Glomerular endothelial cell (primary cell): ENCODE measurements around the gene CHST2. TPM values are rescaled to one million over a fixed set of nuclear protein-coding genes. Genes with fewer than 3 reads are reported as not detected.

ENCODE experiments used
- DNase-seq: peaks from one replicate; pipeline ENCODE4 v3.0.0-alpha.2; 2011; ENCODE audit warnings: low read depth, low spot score; ENCODE audit errors: extremely low read depth
- total RNA-seq: library from RNA; depleted of rRNA; stranded (reverse); fragments of >200 nt; gene quantifications from 2 replicates; pipeline ENCODE4 v1.2.3, GENCODE V29; 2015

Gene CHST2
- total RNA-seq, 1 donor from 2014 or later: 32.0 TPM

GRCh38 chr3:143098032-143098764 is 21.4 kb upstream of the CHST2 start:
- DNase-seq: no peak

- no peak for DNase-seq
Observed at GRCh38 chr3:143099210-143099609, 20.4 kb upstream of the CHST2 start.

GRCh38 chr3:143099690-143100089 is 19.9 kb upstream of the CHST2 start:
- no peak for DNase-seq

- DNase-seq: no peak
Observed at GRCh38 chr3:143100451-143100850, 19.1 kb upstream of the CHST2 start.

- DNase-seq: no peak
Observed at GRCh38 chr3:143101792-143102381, 17.7 kb upstream of the CHST2 start.

- no peak for DNase-seq
Observed at GRCh38 chr3:143103652-143104051, 15.9 kb upstream of the CHST2 start.

GRCh38 chr3:143105170-143105569 is 14.4 kb upstream of the CHST2 start:
- DNase-seq: no peak

- no peak for DNase-seq
Observed at GRCh38 chr3:143109861-143110260, 9.7 kb upstream of the CHST2 start.

- no peak for DNase-seq
Observed at GRCh38 chr3:143110371-143110770, 9.2 kb upstream of the CHST2 start.

- DNase-seq: no peak
Observed at GRCh38 chr3:143118630-143119008, 952 bp upstream of the CHST2 start.

GRCh38 chr3:143119974-143120715 is 574 bp downstream of the CHST2 start:
- no peak for DNase-seq

- DNase-seq: no peak
Observed at GRCh38 chr3:143120716-143121240, 1.2 kb downstream of the CHST2 start.

GRCh38 chr3:143121241-143122088 is 1.9 kb downstream of the CHST2 start:
- DNase-seq: no peak

- DNase-seq: no peak
Observed at GRCh38 chr3:143122089-143122430, 2.5 kb downstream of the CHST2 start.

GRCh38 chr3:143122608-143123352 is 3.2 kb downstream of the CHST2 start:
- no peak for DNase-seq

- DNase-seq: no peak
Observed at GRCh38 chr3:143123353-143123984, 3.9 kb downstream of the CHST2 start.

GRCh38 chr3:143124601-143125520 is 5.3 kb downstream of the CHST2 start:
- DNase-seq: no peak

- no peak for DNase-seq
Observed at GRCh38 chr3:143127801-143128200, 8.2 kb downstream of the CHST2 start.
